NCI-H524 (cell line): ENCODE results near the gene SH3TC1.

Source experiments
- DNase-seq, 2 experiments: peaks; one replicate each; lab custom pipeline; 2025; lab: John Stamatoyannopoulos, UW

Gene SH3TC1

GRCh38 chr4:8163436-8164193 is 35.5 kb upstream of the SH3TC1 start:
- no peak for DNase-seq

GRCh38 chr4:8164194-8164565 is 34.9 kb upstream of the SH3TC1 start:
- DNase-seq, result no peak

- DNase-seq, result no peak
Observed at GRCh38 chr4:8164687-8165086, 34.4 kb upstream of the SH3TC1 start.

- peak; percentile 37 to 83 for DNase-seq
Observed at GRCh38 chr4:8165374-8165896, 33.7 kb upstream of the SH3TC1 start.

- DNase-seq, result no peak
Observed at GRCh38 chr4:8167291-8167690, 31.8 kb upstream of the SH3TC1 start.

GRCh38 chr4:8167815-8168214 is 31.3 kb upstream of the SH3TC1 start:
- DNase-seq, result no peak

GRCh38 chr4:8168232-8168631 is 30.9 kb upstream of the SH3TC1 start:
- DNase-seq, result no peak

- DNase-seq, result no peak
Observed at GRCh38 chr4:8168832-8169598, 30.1 kb upstream of the SH3TC1 start.

GRCh38 chr4:8169763-8170162 is 29.3 kb upstream of the SH3TC1 start:
- DNase-seq, result no peak

- DNase-seq, result no peak
Observed at GRCh38 chr4:8170341-8170740, 28.7 kb upstream of the SH3TC1 start.

- no peak for DNase-seq
Observed at GRCh38 chr4:8171266-8171665, 27.8 kb upstream of the SH3TC1 start.

GRCh38 chr4:8171984-8172924 is 26.8 kb upstream of the SH3TC1 start:
- no peak for DNase-seq

- DNase-seq, result peak in 1 of 2 experiments; percentile 30
Observed at GRCh38 chr4:8173492-8174242, 25.4 kb upstream of the SH3TC1 start.

GRCh38 chr4:8174970-8175369 is 24.1 kb upstream of the SH3TC1 start:
- DNase-seq, result no peak

GRCh38 chr4:8175686-8176085 is 23.4 kb upstream of the SH3TC1 start:
- no peak for DNase-seq

- DNase-seq, result peak in 1 of 2 experiments; percentile 67
Observed at GRCh38 chr4:8176547-8177399, 22.3 kb upstream of the SH3TC1 start.

- DNase-seq, result no peak
Observed at GRCh38 chr4:8177552-8177951, 21.5 kb upstream of the SH3TC1 start.

GRCh38 chr4:8177956-8178355 is 21.1 kb upstream of the SH3TC1 start:
- DNase-seq, result no peak

- no peak for DNase-seq
Observed at GRCh38 chr4:8179074-8179473, 20.0 kb upstream of the SH3TC1 start.

GRCh38 chr4:8179771-8180170 is 19.3 kb upstream of the SH3TC1 start:
- DNase-seq, result no peak
